Upper lobe of left lung (tissue), 4 donors: ENCODE measurements around the gene RPS13.

ENCODE experiments used
- EP300 ChIP-seq, 4 donors: sonication (generic); formaldehyde crosslinking; IDR thresholded peaks; one replicate each; pipeline ENCODE4 v1.5.1; 2017; ENCODE audit warnings: antibody characterized with exemption in 4 of 4, control low read depth in 2 of 4
- POLR2AphosphoS5 ChIP-seq, 2 donors: sonication (generic); formaldehyde crosslinking; IDR thresholded peaks; one replicate each; pipeline ENCODE4 v1.5.1; 2017; ENCODE audit warnings: antibody characterized with exemption in 2 of 2

DNA sequence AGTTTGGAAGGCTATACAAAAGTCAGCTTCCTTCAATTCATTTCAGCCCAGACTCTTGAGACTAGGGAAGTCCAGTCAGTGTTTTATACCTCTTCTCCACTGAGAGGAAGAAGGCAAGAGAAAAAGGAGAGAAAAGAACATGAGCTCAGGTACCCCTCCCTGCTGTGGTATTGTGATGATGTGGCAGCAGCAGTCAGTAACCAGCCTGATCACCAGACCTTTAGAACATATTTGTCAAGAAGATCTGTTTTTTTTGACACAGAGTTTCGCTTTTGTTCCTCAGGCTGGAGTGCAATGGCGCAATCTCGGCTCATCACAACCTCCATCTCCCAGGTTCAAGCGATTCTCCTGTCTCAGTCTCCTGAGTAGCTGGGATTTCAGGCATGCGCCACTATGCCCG, 21.2 kb upstream of the RPS13 start:
- TF ChIP-seq POLR2AphosphoS5 (IDR thresholded peaks at IDR 0.05), result no peak
- TF ChIP-seq EP300 (IDR thresholded peaks at IDR 0.05), result no peak
